SK-N-SH (cell line): Measurements from ENCODE around the gene RPAP3.

Experiments used
- EZH2phosphoT487 ChIP-seq: fragments of 200-600 bp; sonication (generic); IDR thresholded peaks from 2 replicates; pipeline ENCODE4 v1.6.1; 2017; ENCODE audit warnings: low read depth, mixed run types, mild to moderate bottlenecking, antibody characterized with exemption, moderate library complexity, borderline replicate concordance
- FOSL2 ChIP-seq: IDR thresholded peaks from 2 replicates; pipeline ENCODE4 v1.4.0; 2012; ENCODE audit warnings: low read depth, mild to moderate bottlenecking, moderate library complexity, borderline replicate concordance
- FOXM1 ChIP-seq: IDR thresholded peaks from 2 replicates; pipeline ENCODE4 v1.4.0; 2012; ENCODE audit warnings: low read depth, mild to moderate bottlenecking
- MXI1 ChIP-seq: IDR thresholded peaks from 2 replicates; pipeline ENCODE4 v1.6.1; 2012; ENCODE audit warnings: mild to moderate bottlenecking, low read depth, low read length, improper control_type of control experiment
- SMC3 ChIP-seq: IDR thresholded peaks from 2 replicates; pipeline ENCODE4 v1.6.1; 2012; ENCODE audit warnings: low read depth, low read length, improper control_type of control experiment
- YY1 ChIP-seq: IDR thresholded peaks from 2 replicates; pipeline ENCODE4 v1.4.0; 2012; ENCODE audit warnings: low read depth, mild to moderate bottlenecking
- TF ChIP-seq, protein P1 (sequence below): fragments of 200-600 bp; sonication (generic); IDR thresholded peaks from 2 replicates; pipeline ENCODE4 v1.6.1; 2017; ENCODE audit warnings: antibody characterized with exemption, mild to moderate bottlenecking, moderate library complexity

DNA sequence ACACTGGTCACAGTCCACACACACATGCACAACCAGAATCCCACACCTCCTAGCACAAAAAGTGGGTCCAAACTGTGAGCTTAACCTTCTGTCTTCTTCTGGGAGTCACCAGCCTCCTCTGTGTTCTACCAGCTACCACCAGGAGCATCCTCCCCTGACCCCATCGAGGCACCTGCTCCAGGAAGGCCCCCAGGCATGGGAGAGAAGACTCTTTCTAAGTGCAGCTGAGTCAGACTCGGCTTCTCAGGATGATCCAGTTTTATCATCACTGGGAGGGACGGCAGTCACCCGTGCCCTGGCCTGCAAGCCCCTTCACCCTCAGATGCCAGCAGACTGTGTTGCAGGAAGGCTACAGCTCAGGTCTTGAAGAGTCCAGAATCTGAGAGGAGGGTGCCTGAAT is 27.3 kb upstream of the RPAP3 start:
- TF ChIP-seq, protein P1, sequence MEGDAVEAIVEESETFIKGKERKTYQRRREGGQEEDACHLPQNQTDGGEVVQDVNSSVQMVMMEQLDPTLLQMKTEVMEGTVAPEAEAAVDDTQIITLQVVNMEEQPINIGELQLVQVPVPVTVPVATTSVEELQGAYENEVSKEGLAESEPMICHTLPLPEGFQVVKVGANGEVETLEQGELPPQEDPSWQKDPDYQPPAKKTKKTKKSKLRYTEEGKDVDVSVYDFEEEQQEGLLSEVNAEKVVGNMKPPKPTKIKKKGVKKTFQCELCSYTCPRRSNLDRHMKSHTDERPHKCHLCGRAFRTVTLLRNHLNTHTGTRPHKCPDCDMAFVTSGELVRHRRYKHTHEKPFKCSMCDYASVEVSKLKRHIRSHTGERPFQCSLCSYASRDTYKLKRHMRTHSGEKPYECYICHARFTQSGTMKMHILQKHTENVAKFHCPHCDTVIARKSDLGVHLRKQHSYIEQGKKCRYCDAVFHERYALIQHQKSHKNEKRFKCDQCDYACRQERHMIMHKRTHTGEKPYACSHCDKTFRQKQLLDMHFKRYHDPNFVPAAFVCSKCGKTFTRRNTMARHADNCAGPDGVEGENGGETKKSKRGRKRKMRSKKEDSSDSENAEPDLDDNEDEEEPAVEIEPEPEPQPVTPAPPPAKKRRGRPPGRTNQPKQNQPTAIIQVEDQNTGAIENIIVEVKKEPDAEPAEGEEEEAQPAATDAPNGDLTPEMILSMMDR, result no peak
- no peak for TF ChIP-seq MXI1
- no peak for TF ChIP-seq YY1
- no peak for TF ChIP-seq FOSL2
- no peak for TF ChIP-seq SMC3
- TF ChIP-seq EZH2phosphoT487, result no peak
- TF ChIP-seq FOXM1, result no peak
